KMS-11 (cell line): ENCODE results near the gene SLK.

Source experiments
- H2AFZ ChIP-seq: fragments of 200-600 bp; sonication (generic); 2 replicates; pipeline ENCODE4 v1.6.1; 2016; ENCODE audit warnings: antibody characterized with exemption, mixed run types, low read depth
- H3K27ac ChIP-seq: fragments of 200-600 bp; sonication (generic); 2 replicates; pipeline ENCODE4 v1.6.1; 2016; ENCODE audit warnings: mild to moderate bottlenecking, mixed run types
- H3K27me3 ChIP-seq: fragments of 200-600 bp; sonication (generic); 2 replicates; pipeline ENCODE4 v1.6.1; 2017; ENCODE audit warnings: mild to moderate bottlenecking, low read depth, mixed run types, moderate library complexity; ENCODE audit not compliant: insufficient read depth
- H3K36me3 ChIP-seq: fragments of 200-600 bp; sonication (generic); 2 replicates; pipeline ENCODE4 v1.6.1; 2017; ENCODE audit warnings: mild to moderate bottlenecking, mixed run types; ENCODE audit not compliant: insufficient read depth
- H3K4me1 ChIP-seq: fragments of 200-600 bp; sonication (generic); 2 replicates; pipeline ENCODE4 v1.6.1; 2016; ENCODE audit warnings: mild to moderate bottlenecking, low read depth, mixed run types; ENCODE audit not compliant: poor library complexity, severe bottlenecking
- H3K4me2 ChIP-seq: fragments of 200-600 bp; sonication (generic); 2 replicates; pipeline ENCODE4 v1.7.0; 2016; ENCODE audit warnings: mild to moderate bottlenecking, mixed run types
- H3K4me3 ChIP-seq: fragments of 200-600 bp; sonication (generic); IDR thresholded peaks from 2 replicates; pipeline ENCODE4 v1.6.1; 2017; ENCODE audit warnings: low read depth, low read length, mixed read lengths; ENCODE audit not compliant: insufficient read depth
- H3K79me2 ChIP-seq: fragments of 200-600 bp; sonication (generic); 2 replicates; pipeline ENCODE4 v1.6.1; 2016; ENCODE audit warnings: low read depth, mixed run types; ENCODE audit not compliant: insufficient read depth
- H3K9ac ChIP-seq: fragments of 200-600 bp; sonication (generic); 2 replicates; pipeline ENCODE4 v1.6.1; 2016; ENCODE audit warnings: mild to moderate bottlenecking, mixed run types
- H4K20me1 ChIP-seq: fragments of 200-600 bp; sonication (generic); 2 replicates; pipeline ENCODE4 v1.6.1; 2016; ENCODE audit warnings: mild to moderate bottlenecking, mixed run types; ENCODE audit not compliant: insufficient read depth
- TF ChIP-seq, protein P1 (sequence below): fragments of 200-600 bp; sonication (generic); conservative IDR thresholded peaks from 2 replicates; pipeline ENCODE4 v1.6.1; 2017; ENCODE audit warnings: low read depth, mild to moderate bottlenecking, antibody characterized with exemption, low read length, moderate library complexity, mixed read lengths

The SLK gene

GRCh38 chr10:103995134-103995533 lies 28.2 kb downstream of the SLK start:
- TF ChIP-seq, protein P1, sequence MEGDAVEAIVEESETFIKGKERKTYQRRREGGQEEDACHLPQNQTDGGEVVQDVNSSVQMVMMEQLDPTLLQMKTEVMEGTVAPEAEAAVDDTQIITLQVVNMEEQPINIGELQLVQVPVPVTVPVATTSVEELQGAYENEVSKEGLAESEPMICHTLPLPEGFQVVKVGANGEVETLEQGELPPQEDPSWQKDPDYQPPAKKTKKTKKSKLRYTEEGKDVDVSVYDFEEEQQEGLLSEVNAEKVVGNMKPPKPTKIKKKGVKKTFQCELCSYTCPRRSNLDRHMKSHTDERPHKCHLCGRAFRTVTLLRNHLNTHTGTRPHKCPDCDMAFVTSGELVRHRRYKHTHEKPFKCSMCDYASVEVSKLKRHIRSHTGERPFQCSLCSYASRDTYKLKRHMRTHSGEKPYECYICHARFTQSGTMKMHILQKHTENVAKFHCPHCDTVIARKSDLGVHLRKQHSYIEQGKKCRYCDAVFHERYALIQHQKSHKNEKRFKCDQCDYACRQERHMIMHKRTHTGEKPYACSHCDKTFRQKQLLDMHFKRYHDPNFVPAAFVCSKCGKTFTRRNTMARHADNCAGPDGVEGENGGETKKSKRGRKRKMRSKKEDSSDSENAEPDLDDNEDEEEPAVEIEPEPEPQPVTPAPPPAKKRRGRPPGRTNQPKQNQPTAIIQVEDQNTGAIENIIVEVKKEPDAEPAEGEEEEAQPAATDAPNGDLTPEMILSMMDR = no peak
- Histone ChIP-seq H3K4me1 (no peaks in the 10 kb centered on the region), H3K4me3 (no peak overlapping the region), H4K20me1 (no peaks in the 10 kb centered on the region), H3K36me3 (no peaks in the 10 kb centered on the region; the same call in 1 of the 2 replicates), H3K27ac (no peak overlapping the region), H3K4me2 (no peak overlapping the region), H2AFZ (no peak overlapping the region), H3K27me3 (no peaks in the 10 kb centered on the region), H3K79me2 (no peaks in the 10 kb centered on the region), H3K9ac (no peak overlapping the region)

DNA sequence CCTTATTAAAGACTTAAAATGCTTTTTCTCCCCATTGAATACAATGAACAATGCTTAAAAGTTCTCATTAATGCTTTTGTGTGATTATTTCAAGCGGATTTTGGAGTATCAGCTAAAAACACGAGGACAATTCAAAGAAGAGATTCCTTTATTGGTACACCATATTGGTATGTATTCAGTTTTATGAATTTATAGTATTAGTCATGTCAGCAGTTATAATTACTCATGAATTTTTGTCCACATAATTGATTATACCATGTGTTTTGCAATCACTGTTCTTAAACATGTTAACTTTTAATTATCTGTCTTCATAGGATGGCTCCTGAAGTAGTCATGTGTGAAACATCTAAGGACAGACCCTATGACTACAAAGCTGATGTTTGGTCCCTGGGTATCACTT lies 31.9 kb downstream of the SLK start:
- no peaks in the 10 kb centered on the region for H3K79me2 ChIP-seq
- H3K4me2 ChIP-seq = no peak overlapping the region
- no peaks in the 10 kb centered on the region for H4K20me1 ChIP-seq
- no peaks in the 10 kb centered on the region; the same call in 1 of the 2 replicates for H3K36me3 ChIP-seq
- H2AFZ ChIP-seq = no peak overlapping the region
- H3K27me3 ChIP-seq = no peaks in the 10 kb centered on the region
- TF ChIP-seq, protein P1 = no peak
- no peak overlapping the region for H3K4me3 ChIP-seq
- H3K9ac ChIP-seq = no peak overlapping the region
- no peaks in the 10 kb centered on the region for H3K4me1 ChIP-seq
- no peak overlapping the region for H3K27ac ChIP-seq

GRCh38 chr10:104002911-104003310 lies 36.0 kb downstream of the SLK start:
- H3K36me3 ChIP-seq = no peaks in the 10 kb centered on the region; the same call in 1 of the 2 replicates
- TF ChIP-seq, protein P1 = no peak

GRCh38 chr10:104005172-104005863 lies 38.4 kb downstream of the SLK start:
- no peak overlapping the region for H3K9ac ChIP-seq
- no peak overlapping the region for H3K27ac ChIP-seq
- H2AFZ ChIP-seq = no peak overlapping the region
- no peak overlapping the region for H3K4me2 ChIP-seq
- TF ChIP-seq, protein P1 = no peak
- no peaks in the 10 kb centered on the region for H3K36me3 ChIP-seq
- no peaks in the 10 kb centered on the region for H4K20me1 ChIP-seq
- no peaks in the 10 kb centered on the region for H3K79me2 ChIP-seq
- H3K27me3 ChIP-seq = no peaks in the 10 kb centered on the region
- no peaks in the 10 kb centered on the region for H3K4me1 ChIP-seq
- H3K4me3 ChIP-seq = no peak overlapping the region

More at GRCh38 chr10:104002911-104003310, 36.0 kb downstream of the SLK start:
- H3K27ac ChIP-seq = no peak overlapping the region
- no peaks in the 10 kb centered on the region for H3K79me2 ChIP-seq
- no peak overlapping the region for H2AFZ ChIP-seq
- no peak overlapping the region for H3K4me3 ChIP-seq
- no peaks in the 10 kb centered on the region for H3K27me3 ChIP-seq
- H3K9ac ChIP-seq = no peak overlapping the region
- no peak overlapping the region for H3K4me2 ChIP-seq
- H4K20me1 ChIP-seq = no peaks in the 10 kb centered on the region
- H3K4me1 ChIP-seq = no peaks in the 10 kb centered on the region
